LNCAP (cell line): Measurements from ENCODE around the gene TLR6.

ENCODE experiments used
- TF ChIP-seq, protein P1 (sequence below): fragments of 450-650 bp; IDR thresholded peaks from 2 replicates; pipeline ENCODE4 v1.5.1; 2017; ENCODE audit warnings: mild to moderate bottlenecking

TLR6 gene

GRCh38 chr4:38788317-38788716 is 68.3 kb downstream of the TLR6 start:
- TF ChIP-seq, protein P1, sequence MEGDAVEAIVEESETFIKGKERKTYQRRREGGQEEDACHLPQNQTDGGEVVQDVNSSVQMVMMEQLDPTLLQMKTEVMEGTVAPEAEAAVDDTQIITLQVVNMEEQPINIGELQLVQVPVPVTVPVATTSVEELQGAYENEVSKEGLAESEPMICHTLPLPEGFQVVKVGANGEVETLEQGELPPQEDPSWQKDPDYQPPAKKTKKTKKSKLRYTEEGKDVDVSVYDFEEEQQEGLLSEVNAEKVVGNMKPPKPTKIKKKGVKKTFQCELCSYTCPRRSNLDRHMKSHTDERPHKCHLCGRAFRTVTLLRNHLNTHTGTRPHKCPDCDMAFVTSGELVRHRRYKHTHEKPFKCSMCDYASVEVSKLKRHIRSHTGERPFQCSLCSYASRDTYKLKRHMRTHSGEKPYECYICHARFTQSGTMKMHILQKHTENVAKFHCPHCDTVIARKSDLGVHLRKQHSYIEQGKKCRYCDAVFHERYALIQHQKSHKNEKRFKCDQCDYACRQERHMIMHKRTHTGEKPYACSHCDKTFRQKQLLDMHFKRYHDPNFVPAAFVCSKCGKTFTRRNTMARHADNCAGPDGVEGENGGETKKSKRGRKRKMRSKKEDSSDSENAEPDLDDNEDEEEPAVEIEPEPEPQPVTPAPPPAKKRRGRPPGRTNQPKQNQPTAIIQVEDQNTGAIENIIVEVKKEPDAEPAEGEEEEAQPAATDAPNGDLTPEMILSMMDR = no peak

DNA sequence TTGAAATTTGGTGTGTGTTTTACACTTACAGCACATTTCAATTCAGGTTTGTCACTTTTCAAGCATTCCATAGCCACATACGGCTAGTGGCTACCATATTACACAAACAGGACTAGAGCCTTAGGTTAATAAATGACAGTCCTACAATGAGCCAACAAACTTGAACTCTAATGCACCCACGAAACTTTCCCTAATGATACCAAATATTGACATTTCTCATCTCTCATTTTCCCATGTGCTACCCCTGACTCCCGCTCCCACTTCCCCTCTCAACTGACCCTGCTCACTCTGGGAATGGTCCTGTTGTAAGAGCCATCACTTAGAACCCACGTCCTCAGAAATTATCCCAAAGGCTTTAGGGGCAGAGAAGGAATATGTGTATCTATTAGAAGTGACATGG is 68.9 kb downstream of the TLR6 start:
- TF ChIP-seq, protein P1 = no peak

DNA sequence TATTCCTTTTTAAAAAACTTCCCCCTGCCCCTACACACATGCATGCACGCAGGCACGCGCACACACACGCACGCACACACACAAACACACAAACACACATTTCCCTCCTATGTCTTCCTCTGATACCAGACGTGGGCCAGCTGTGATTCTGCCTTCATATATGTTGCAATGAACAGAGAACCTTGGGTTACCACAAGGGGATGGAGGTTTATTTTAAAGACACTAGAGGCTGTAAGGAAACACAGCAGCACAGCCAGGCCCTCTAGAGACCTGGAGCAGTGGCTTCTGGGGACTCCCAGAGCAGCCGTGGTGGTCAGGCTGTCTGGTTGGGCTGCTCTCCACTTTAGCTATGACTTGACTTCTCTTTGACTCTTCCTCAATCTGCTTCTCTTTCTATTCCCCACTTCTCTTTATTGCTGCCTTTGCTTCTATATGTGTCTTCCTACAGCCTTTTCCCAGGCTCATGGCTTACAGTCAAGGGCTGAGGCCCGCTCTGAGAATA is 70.7 kb downstream of the TLR6 start:
- TF ChIP-seq, protein P1 = no peak

- TF ChIP-seq, protein P1 = no peak
These were observed 71.4 kb downstream of the TLR6 start for GRCh38 chr4:38785041-38785790.

- TF ChIP-seq, protein P1 = no peak
These were observed 72.5 kb downstream of the TLR6 start for GRCh38 chr4:38784141-38784540.

- TF ChIP-seq, protein P1 = 0 out of 2 replicates have a peak, but pooled peaks have one; percentile 5
These were observed 73.5 kb downstream of the TLR6 start for GRCh38 chr4:38783109-38783460.

GRCh38 chr4:38782452-38783108 is 74.0 kb downstream of the TLR6 start, which contains the start of gene TLR10:
TLR10 (minus strand) TSS chr4:38782990; CDS start chr4:38775590, 7,400 bp downstream.
- TF ChIP-seq, protein P1 = peak; percentile 60
